Tibial nerve (tissue), 4 donors: ENCODE data around the gene GLS. TPM values are rescaled to one million over a fixed set of nuclear protein-coding genes. Genes with fewer than 3 reads are reported as not detected.

Experiments used
- DNase-seq, 2 donors: peaks; one replicate each; pipeline ENCODE4 v3.0.0-alpha.2; 2019; ENCODE audit warnings: low spot score in 2 of 2
- H3K27ac ChIP-seq, 4 donors: fragments of 200-600 bp; sonication (generic) in 3 of 4; one replicate each; pipeline ENCODE4 v1.5.1; 2017 to 2019; ENCODE audit warnings: mild to moderate bottlenecking in 1 of 4
- H3K27me3 ChIP-seq, 2 donors: fragments of 200-600 bp; sonication (generic) in 1 of 2; one replicate each; pipeline versions ENCODE4 v1.5.1 to v1.6.0; 2017 to 2019
- H3K36me3 ChIP-seq, 3 donors: fragments of 200-600 bp; sonication (generic); one replicate each; pipeline ENCODE4 v1.5.1; 2018 to 2019
- H3K4me1 ChIP-seq, 4 donors: fragments of 200-600 bp; sonication (generic) in 3 of 4; one replicate each; pipeline ENCODE4 v1.5.1; 2017 to 2019
- H3K4me3 ChIP-seq, 4 donors: fragments of 200-600 bp; sonication (generic) in 3 of 4; one replicate each; pipeline ENCODE4 v1.5.1; 2017 to 2019; ENCODE audit warnings: mild to moderate bottlenecking in 1 of 4, moderate library complexity in 1 of 4
- H3K9me3 ChIP-seq, 4 donors: fragments of 200-600 bp; sonication (generic) in 3 of 4; one replicate each; pipeline ENCODE4 v1.5.1; 2017 to 2019
- CTCF ChIP-seq, 5 experiments: fragments of 200-600 bp in 3 of 5; fragments of 450-650 bp in 2 of 5; sonication (generic) in 3 of 5; IDR thresholded peaks; one replicate each; pipeline ENCODE4 v1.5.1; 2016 to 2019; ENCODE audit warnings: antibody characterized with exemption in 5 of 5, mild to moderate bottlenecking in 3 of 5, moderate library complexity in 2 of 5
- EP300 ChIP-seq, 2 donors: sonication (generic); formaldehyde crosslinking; IDR thresholded peaks; one replicate each; pipeline ENCODE4 v1.6.1; 2017; ENCODE audit warnings: antibody characterized with exemption in 2 of 2, mild to moderate bottlenecking in 1 of 2
- POLR2A ChIP-seq, 2 donors: fragments of 450-650 bp; IDR thresholded peaks; one replicate each; pipeline ENCODE4 v1.6.1; 2017; ENCODE audit warnings: antibody characterized with exemption in 2 of 2, mild to moderate bottlenecking in 2 of 2, moderate library complexity in 2 of 2
- WGBS, 2 donors: methylation state at CpG; one replicate each; pipeline ENCODE4 v1.1.5; 2018; 5-methylcytosine and 5-hydroxymethylcytosine counted together
- total RNA-seq, 4 donors: library from RNA; depleted of rRNA; stranded (reverse); fragments of >200 nt; gene quantifications; one replicate each; pipeline ENCODE4 v1.1.0, GENCODE V29; 2016

The GLS gene
- total RNA-seq, 4 donors from 2014 or later = 106 to 164 (median 145) TPM

GRCh38 chr2:190842606-190843104 is 38.0 kb upstream of the GLS start:
- no peaks in the 10 kb centered on the region for H3K36me3 ChIP-seq
- H3K27ac ChIP-seq = no peak overlapping the region
- WGBS, 2 donors = 88 to 100% methylated on average over 1 of the region's 1 CpG
- no peaks in the 10 kb centered on the region for H3K9me3 ChIP-seq
- peaks cover 0 to 3% (median under 1%) of the 10 kb centered on the region in 4 donors for H3K4me1 ChIP-seq
- DNase-seq = no peak
- no peaks in the 10 kb centered on the region for H3K27me3 ChIP-seq
- TF ChIP-seq POLR2A (IDR thresholded peaks at IDR 0.05) = no peak
- TF ChIP-seq EP300 (IDR thresholded peaks at IDR 0.05) = no peak
- TF ChIP-seq CTCF (IDR thresholded peaks at IDR 0.05) = no peak
- H3K4me3 ChIP-seq = no peak overlapping the region

DNA sequence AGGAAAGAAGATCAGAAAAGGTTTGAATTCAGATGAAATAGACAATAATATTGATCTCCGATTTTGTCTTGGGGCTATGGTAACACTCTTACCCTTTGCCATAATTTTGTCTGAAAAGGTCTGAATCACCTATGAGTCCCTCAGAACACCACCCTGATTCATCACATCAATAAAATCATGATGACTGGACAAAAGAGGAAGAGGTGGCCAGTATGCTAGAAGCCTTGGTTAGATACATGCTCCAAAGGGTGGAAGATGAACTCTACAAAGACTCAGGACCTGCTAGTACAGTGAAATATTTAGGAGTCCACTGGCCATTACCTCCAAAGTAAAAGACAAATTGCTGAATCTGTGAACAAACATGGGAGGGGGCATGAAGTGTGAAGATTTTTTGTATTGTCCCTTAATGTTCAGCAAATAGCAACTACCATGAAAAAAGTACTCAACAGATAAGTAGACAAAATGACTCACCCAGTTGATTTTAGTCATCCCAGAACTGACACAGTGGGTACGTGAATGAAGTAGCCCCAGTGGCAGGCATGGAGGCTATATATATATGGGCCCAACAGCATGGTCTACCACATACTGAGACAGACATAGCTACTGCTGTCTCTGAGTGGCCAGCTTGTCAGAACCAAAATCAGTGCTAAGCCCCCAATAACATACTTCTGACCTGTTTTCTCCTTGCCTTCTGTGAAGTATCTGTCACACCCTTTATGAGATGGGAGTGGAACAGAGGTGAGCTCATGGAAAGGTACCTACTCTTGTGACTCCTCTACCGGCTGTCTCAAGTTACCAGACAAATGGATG is 36.5 kb upstream of the GLS start:
- Histone ChIP-seq H3K9me3 (no peaks in the 10 kb centered on the region), H3K36me3 (no peaks in the 10 kb centered on the region), H3K4me1 (no peaks in the 10 kb centered on the region), H3K27ac (no peak overlapping the region), H3K4me3 (no peak overlapping the region), H3K27me3 (no peaks in the 10 kb centered on the region)
- 86 to 97% methylated on average over 3 of the region's 3 CpGs for WGBS, 2 donors
- no peak for DNase-seq
- TF ChIP-seq POLR2A (IDR thresholded peaks at IDR 0.05) (no peak), EP300 (IDR thresholded peaks at IDR 0.05) (no peak), CTCF (IDR thresholded peaks at IDR 0.05) (no peak)

- H3K27ac ChIP-seq = no peak overlapping the region
- no peak for DNase-seq
- no peaks in the 10 kb centered on the region for H3K4me1 ChIP-seq
- H3K9me3 ChIP-seq = no peaks in the 10 kb centered on the region
- WGBS, 2 donors = 82 to 87% methylated on average over 4 of the region's 4 CpGs
- TF ChIP-seq EP300 (IDR thresholded peaks at IDR 0.05) (no peak), CTCF (IDR thresholded peaks at IDR 0.05) (no peak), POLR2A (IDR thresholded peaks at IDR 0.05) (no peak)
- H3K27me3 ChIP-seq = no peaks in the 10 kb centered on the region
- H3K4me3 ChIP-seq = no peak overlapping the region
- no peaks in the 10 kb centered on the region for H3K36me3 ChIP-seq
These were observed 35.8 kb upstream of the GLS start for GRCh38 chr2:190844700-190845401.

GRCh38 chr2:190846746-190847145 is 33.9 kb upstream of the GLS start:
- no peak overlapping the region for H3K4me3 ChIP-seq
- 79 to 87% methylated on average over 7 of the region's 7 CpGs for WGBS, 2 donors
- no peaks in the 10 kb centered on the region for H3K36me3 ChIP-seq
- no peaks in the 10 kb centered on the region for H3K9me3 ChIP-seq
- H3K27ac ChIP-seq = no peak overlapping the region
- no peak for DNase-seq
- H3K27me3 ChIP-seq = no peaks in the 10 kb centered on the region
- TF ChIP-seq CTCF (IDR thresholded peaks at IDR 0.05) = no peak
- no peak for TF ChIP-seq EP300 (IDR thresholded peaks at IDR 0.05)
- no peak for TF ChIP-seq POLR2A (IDR thresholded peaks at IDR 0.05)
- no peaks in the 10 kb centered on the region for H3K4me1 ChIP-seq

GRCh38 chr2:190847504-190848081 is 33.0 kb upstream of the GLS start:
- Histone ChIP-seq H3K4me1 (no peaks in the 10 kb centered on the region), H3K9me3 (no peaks in the 10 kb centered on the region), H3K27me3 (no peaks in the 10 kb centered on the region), H3K4me3 (no peak overlapping the region), H3K27ac (no peak overlapping the region), H3K36me3 (no peaks in the 10 kb centered on the region)
- no peak for DNase-seq
- WGBS, 2 donors = 53% methylated on average over 3 of the region's 3 CpGs
- TF ChIP-seq POLR2A (IDR thresholded peaks at IDR 0.05) (no peak), CTCF (IDR thresholded peaks at IDR 0.05) (no peak), EP300 (IDR thresholded peaks at IDR 0.05) (no peak)
